ENCODE results near the gene GABRB1.

GABRB1 gene

GRCh38 chr4:47386561-47387235 is 355.3 kb downstream of the GABRB1 start (continued):
- TF ChIP-seq CSRNP3 (CRISPR knock-in tag; IDR thresholded peaks at IDR 0.05) (peak; percentile 56), TCF4 (CRISPR knock-in tag; IDR thresholded peaks at IDR 0.05; ENCODE audit: borderline replicate concordance) (peak; percentile 60), ARNTL (CRISPR knock-in tag; IDR thresholded peaks at IDR 0.05; ENCODE audit: borderline replicate concordance, low read depth) (no peak), ZFP3 (CRISPR knock-in tag; IDR thresholded peaks at IDR 0.05) (0 out of 2 replicates have a peak, but pooled peaks have one; percentile 28), TOX (CRISPR knock-in tag; IDR thresholded peaks at IDR 0.05; ENCODE audit: borderline replicate concordance) (no peak), POU6F1 (CRISPR knock-in tag; IDR thresholded peaks at IDR 0.05; ENCODE audit: borderline replicate concordance, low read depth) (no peak), CSDC2 (CRISPR knock-in tag; IDR thresholded peaks at IDR 0.05) (no peak), TSHZ2 (CRISPR knock-in tag; IDR thresholded peaks at IDR 0.05) (no peak), PPARA (CRISPR knock-in tag; IDR thresholded peaks at IDR 0.05; ENCODE audit: borderline replicate concordance) (no peak), SNAI2 (CRISPR knock-in tag; IDR thresholded peaks at IDR 0.05) (no peak), ZNF8 (CRISPR knock-in tag; IDR thresholded peaks at IDR 0.05) (no peak), GLIS3 (CRISPR knock-in tag; IDR thresholded peaks at IDR 0.05) (peak; percentile 33; the same call in 1 of the 2 replicates)

- no peak for ATAC-seq
- TF ChIP-seq ESRRG (CRISPR knock-in tag; IDR thresholded peaks at IDR 0.05) (no peak), OSR1 (CRISPR knock-in tag; IDR thresholded peaks at IDR 0.05) (no peak), POU6F1 (CRISPR knock-in tag; IDR thresholded peaks at IDR 0.05; ENCODE audit: borderline replicate concordance, low read depth) (no peak), RARB (CRISPR knock-in tag; IDR thresholded peaks at IDR 0.05) (no peak), TCF4 (CRISPR knock-in tag; IDR thresholded peaks at IDR 0.05; ENCODE audit: borderline replicate concordance) (no peak), PATZ1 (CRISPR knock-in tag; IDR thresholded peaks at IDR 0.05; ENCODE audit: borderline replicate concordance) (no peak), ARNTL (CRISPR knock-in tag; IDR thresholded peaks at IDR 0.05; ENCODE audit: borderline replicate concordance, low read depth) (no peak), ZFP3 (CRISPR knock-in tag; IDR thresholded peaks at IDR 0.05) (no peak), CSDC2 (CRISPR knock-in tag; IDR thresholded peaks at IDR 0.05) (no peak), ZC3H10 (CRISPR knock-in tag; IDR thresholded peaks at IDR 0.05) (no peak), TSHZ2 (CRISPR knock-in tag; IDR thresholded peaks at IDR 0.05) (no peak), GLIS3 (CRISPR knock-in tag; IDR thresholded peaks at IDR 0.05) (no peak), ZNF8 (CRISPR knock-in tag; IDR thresholded peaks at IDR 0.05) (no peak), PPARA (CRISPR knock-in tag; IDR thresholded peaks at IDR 0.05; ENCODE audit: borderline replicate concordance) (no peak), BACH2 (CRISPR knock-in tag; IDR thresholded peaks at IDR 0.05; ENCODE audit: borderline replicate concordance) (no peak), CREB5 (CRISPR knock-in tag; IDR thresholded peaks at IDR 0.05; ENCODE audit: low read depth) (no peak), ZFP30 (CRISPR knock-in tag; IDR thresholded peaks at IDR 0.05) (no peak), ZNF565 (CRISPR knock-in tag; conservative IDR thresholded peaks at IDR 0.05; ENCODE audit: low read depth) (no peak), CSRNP3 (CRISPR knock-in tag; IDR thresholded peaks at IDR 0.05) (no peak), TOX (CRISPR knock-in tag; IDR thresholded peaks at IDR 0.05; ENCODE audit: borderline replicate concordance) (no peak)
Measured at GRCh38 chr4:47390428-47391125, 359.2 kb downstream of the GABRB1 start.

Data from SK-N-SH treated with all-trans-retinoic acid at 6 μM for 48 hours (cell line).